ENCODE data around the gene GRHL3.

The GRHL3 gene

DNA sequence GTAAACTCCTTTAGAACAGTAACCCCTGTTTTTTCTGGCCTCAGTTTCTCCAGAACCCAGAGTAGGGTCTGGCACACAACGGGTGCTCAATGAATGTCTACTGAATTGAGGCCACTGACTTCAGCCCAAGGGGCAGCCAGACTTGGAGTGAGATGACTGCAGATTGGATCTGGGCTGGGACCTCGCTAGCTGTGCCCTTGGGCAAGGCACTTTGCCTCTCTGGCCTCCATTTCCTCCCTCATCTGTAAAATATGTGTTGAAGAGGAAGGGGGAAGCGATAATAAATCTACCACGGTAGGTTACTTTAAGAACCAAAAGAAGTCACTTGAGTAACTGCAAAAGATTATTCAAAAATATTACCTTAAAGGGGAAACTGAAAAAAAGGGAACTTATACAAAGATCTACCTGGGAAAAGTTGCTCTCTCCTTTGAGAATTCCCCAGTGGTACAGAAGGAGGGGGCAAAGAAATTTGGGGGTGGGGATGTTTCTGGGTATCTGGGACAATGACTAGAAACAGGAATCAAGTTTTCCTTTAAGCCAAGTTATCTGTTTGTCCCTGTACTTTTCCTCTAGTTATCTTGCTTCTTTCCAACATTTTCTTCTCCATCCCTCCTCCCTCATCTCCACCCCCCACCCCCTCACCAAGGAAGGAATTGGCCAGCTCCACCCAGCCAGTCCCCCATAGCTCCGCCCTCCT, 394 bp upstream of the GRHL3 start:
- DNase-seq (ENCODE audit: low spot score), result no peak

GRCh38 chr1:24319962-24320361, 805 bp downstream of the GRHL3 start:
- no peak for DNase-seq (ENCODE audit: low spot score)

DNA sequence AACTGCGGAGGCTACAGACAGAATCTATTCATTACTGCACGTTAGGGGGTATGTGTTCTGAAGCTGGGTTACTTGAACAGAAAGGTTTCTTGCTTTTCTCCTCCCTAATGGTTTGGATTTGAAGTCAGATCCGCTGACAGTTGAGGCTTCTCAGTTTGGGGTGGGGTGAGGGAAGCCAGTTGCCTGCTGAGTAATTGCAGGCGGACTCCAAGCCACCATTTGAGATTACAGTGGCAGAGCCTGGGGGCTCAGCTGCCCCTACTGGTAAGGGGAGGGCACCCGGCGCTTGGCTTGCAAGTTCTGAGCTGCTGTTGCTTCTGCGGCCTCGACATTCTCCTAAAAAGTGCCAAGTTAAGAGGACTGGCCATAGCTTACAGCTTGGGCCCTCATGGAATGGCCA, 2.0 kb downstream of the GRHL3 start:
- DNase-seq (ENCODE audit: low spot score), result no peak

- DNase-seq (ENCODE audit: low spot score), result no peak
Observed at GRCh38 chr1:24321697-24322469, 2.7 kb downstream of the GRHL3 start.

DNA sequence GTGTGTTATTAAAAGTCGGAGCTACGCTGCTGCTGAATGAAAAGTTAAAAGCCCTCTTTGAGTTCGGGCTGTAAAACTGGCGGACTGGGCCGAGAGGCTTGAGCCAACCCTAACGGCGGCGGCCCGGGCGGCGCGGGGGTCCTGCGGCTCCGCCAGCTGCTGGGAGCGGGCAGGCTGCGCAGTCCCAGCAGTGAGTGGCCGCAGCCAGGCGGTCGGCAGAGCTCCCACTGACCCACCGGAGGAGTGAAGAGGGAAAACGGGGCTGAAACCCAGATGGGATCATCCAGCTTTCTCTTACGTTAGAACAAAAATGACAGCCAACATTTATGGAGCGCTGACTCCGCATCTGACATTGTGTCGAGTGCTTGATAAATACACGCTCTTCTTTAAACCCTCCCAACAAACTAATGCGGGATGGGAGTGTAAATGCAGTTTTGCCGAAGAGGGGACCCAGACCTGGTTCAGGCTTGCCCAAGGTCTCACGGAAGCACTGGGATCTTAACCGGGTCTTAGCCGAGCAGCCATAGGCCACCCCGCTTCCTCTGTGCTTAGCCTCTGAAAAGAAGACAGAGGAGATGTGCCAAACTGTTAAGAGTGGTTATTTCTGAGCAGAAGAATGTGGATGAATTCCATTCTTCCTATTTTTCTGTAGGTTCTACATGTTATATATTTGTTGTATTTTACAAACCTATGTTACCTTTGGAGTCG, 3.5 kb downstream of the GRHL3 start:
- DNase-seq (ENCODE audit: low spot score), result no peak

GRCh38 chr1:24323281-24323680, 4.1 kb downstream of the GRHL3 start:
- no peak for DNase-seq (ENCODE audit: low spot score)

GRCh38 chr1:24324903-24325302, 5.7 kb downstream of the GRHL3 start:
- no peak for DNase-seq (ENCODE audit: low spot score)

GRCh38 chr1:24325587-24326449, 6.7 kb downstream of the GRHL3 start:
- no peak for DNase-seq (ENCODE audit: low spot score)

- no peak for DNase-seq (ENCODE audit: low spot score)
Observed at GRCh38 chr1:24327486-24327885, 8.3 kb downstream of the GRHL3 start.

DNA sequence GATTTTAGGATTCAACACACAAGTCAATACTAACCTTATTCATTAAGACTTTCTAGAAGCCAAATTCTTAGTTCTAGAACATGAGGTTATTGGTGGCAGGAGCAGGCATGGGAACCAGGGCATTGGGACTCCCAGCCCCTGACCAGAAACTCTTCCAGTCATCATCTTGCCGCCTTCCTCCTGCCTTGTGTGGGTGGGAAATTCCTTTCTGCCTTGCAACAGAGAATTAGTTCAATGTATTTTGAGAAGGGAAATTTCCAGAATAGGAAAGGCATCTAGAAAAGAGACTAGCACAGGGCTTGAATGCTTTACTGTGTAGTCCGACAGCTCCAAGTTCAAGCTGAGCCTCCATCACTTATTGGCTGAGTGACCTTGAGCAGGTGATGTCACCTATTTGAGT, 8.7 kb downstream of the GRHL3 start:
- no peak for DNase-seq (ENCODE audit: low spot score)

GRCh38 chr1:24329331-24329730, 10.2 kb downstream of the GRHL3 start:
- no peak for DNase-seq (ENCODE audit: low spot score)

- no peak for DNase-seq (ENCODE audit: low spot score)
Observed at GRCh38 chr1:24329797-24330543, 10.8 kb downstream of the GRHL3 start.

GRCh38 chr1:24331961-24332673, 13.0 kb downstream of the GRHL3 start:
- DNase-seq (ENCODE audit: low spot score), result no peak

GRCh38 chr1:24336075-24336474, 16.9 kb downstream of the GRHL3 start:
- DNase-seq (ENCODE audit: low spot score), result no peak

DNA sequence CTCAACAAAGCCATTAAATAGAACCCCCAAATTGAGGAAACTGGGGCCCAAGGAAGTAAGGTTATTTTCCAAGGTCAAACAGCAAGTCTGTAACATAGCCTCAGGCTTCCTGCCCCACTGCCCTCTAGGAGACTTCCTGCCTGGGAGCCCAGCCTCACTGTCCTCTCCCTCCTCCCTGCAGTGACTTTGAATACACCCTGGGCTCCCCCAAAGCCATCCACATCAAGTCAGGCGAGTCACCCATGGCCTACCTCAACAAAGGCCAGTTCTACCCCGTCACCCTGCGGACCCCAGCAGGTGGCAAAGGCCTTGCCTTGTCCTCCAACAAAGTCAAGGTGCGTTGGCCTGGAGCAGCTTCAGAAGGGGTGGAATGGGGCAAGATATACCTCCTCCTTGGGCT, 18.3 kb downstream of the GRHL3 start:
- no peak for DNase-seq (ENCODE audit: low spot score)

DNA sequence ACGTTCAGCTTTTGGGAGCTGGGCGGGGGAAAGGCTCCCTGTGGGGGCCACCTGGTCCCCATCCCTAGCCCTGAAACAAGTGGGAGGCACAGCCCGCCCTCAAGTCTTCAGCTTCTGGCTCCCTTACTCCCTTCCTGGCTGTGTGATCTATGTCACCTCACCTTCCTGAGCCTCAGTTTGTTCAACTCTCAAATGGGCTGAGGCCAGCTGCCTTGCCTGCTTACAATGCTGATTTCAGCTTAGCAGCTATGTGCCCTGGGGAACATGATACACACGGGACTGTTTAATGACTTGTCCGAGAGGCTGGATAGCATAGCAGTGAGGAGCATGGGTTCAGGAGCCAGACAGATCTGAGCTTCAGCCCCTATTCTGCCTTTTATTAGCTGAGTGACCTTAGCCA, 19.3 kb downstream of the GRHL3 start:
- no peak for DNase-seq (ENCODE audit: low spot score)

DNA sequence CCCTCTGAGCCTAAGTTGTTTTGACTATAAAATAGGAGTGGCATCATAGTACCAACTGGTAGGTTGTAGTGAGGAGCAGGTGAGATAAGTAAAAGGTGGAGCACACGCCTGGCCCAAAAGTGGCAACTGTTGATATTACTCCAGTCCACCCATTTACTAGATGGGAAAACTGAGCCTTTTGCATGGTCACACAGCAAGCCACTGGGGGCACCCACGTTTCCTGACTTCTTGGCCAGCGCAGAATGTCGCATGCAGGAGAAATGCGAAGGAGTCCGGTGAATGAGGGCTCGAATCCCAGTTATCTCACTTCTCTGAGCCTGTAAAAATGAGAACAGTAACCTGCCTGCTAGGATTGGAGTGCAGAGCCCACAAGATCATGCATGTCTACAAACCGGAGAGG, 20.8 kb downstream of the GRHL3 start:
- no peak for DNase-seq (ENCODE audit: low spot score)

DNA sequence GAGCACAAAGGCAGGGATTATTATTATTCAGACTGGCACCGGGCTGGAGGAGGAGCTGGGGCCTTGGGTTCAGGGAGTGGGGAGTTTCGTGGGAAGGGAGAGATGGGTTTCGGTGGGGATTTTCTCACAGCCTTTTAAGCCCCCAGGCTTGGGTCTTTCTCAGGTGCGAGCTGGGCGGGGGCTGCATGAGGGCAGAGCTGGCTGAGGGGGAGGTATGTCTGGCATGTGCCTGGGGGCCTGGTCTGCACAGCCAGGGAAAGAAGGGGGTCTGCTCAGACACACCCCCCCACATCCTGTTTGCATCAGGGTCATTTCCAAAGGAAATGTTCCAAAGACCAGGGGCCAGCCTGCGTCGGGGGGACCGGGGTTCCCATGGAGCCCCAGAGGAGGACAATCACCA, 21.6 kb downstream of the GRHL3 start:
- DNase-seq (ENCODE audit: low spot score), result no peak

GRCh38 chr1:24341260-24341659, 22.1 kb downstream of the GRHL3 start:
- peak; percentile 81 for DNase-seq (ENCODE audit: low spot score)

DNA sequence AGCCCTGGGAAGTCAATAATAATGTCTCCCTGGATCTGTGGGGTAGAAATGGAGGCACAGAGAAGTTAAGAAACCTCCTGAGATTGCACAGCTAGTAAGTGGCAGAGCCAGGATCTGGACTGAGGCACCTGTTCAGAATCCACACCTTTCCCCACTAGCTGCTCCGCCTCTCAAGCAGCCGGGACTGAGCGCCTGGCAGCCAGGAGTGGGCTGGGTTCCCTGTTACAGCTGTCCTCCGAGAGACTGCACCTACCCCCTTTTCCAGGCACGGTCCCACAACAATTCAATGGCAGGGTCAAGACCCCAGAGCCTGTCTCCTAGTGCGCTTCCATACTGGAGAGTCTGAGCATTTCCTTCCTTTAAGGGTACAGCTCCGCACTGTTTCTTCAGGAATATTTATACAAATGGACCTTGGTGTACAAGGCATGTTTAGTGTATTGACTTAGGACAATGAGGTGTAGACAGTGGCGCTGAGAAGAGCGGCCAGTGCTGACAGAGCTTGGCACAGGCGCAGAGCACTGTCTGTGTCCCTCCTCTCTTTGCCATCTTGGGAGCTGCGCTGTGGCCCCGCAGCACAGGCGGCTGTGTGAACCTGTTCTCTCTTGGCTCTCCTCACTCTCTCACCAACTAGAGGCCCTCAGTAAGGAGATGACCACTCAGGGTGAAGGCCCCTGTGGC, 24.4 kb downstream of the GRHL3 start:
- no peak for DNase-seq (ENCODE audit: low spot score)

Measured in D341Med (cell line).